ENCODE measurements around the gene AFAP1.

DNA sequence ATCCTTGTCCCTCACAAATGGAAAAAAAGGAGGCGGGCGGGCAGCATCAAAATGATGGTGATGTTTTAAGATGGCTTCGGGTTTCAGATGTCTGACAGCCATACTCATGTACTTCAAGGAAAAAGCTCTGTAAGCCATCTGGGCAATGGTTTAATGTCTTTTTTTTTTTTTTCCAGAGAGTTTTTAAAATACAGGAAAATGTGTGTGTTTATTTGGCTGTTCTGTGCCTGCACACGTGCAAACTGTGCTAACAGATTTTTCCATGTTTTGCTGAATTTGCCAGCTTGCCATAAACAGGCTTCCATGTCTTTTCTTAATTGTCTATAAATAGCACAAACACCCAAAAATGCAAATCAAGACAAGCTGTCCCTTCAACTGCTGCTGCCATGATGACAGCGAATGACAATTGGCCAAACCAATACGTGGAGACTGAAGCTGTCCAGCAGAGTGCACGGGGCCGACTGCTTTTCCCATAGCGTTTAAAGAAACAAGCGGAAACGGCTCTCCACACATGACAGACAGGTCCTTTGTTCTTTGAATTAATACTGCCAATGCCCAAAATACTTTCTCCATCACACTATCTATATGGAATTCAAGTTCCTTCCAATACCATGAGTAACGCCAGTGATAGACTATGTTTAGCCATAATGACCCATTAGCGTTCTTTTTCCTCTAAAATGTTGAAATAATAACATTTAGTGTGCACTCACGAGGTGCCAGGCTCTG is 35.7 kb downstream of the AFAP1 start:
- TF ChIP-seq, protein P1, sequence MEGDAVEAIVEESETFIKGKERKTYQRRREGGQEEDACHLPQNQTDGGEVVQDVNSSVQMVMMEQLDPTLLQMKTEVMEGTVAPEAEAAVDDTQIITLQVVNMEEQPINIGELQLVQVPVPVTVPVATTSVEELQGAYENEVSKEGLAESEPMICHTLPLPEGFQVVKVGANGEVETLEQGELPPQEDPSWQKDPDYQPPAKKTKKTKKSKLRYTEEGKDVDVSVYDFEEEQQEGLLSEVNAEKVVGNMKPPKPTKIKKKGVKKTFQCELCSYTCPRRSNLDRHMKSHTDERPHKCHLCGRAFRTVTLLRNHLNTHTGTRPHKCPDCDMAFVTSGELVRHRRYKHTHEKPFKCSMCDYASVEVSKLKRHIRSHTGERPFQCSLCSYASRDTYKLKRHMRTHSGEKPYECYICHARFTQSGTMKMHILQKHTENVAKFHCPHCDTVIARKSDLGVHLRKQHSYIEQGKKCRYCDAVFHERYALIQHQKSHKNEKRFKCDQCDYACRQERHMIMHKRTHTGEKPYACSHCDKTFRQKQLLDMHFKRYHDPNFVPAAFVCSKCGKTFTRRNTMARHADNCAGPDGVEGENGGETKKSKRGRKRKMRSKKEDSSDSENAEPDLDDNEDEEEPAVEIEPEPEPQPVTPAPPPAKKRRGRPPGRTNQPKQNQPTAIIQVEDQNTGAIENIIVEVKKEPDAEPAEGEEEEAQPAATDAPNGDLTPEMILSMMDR (IDR thresholded peaks at IDR 0.05) = no peak
- TF ChIP-seq POLR2A (IDR thresholded peaks at IDR 0.05) = no peak

Data from transverse colon (tissue), 3 donors.